ENCODE measurements around the gene COL5A3. TPM values are rescaled to one million over a fixed set of nuclear protein-coding genes. Genes with fewer than 3 reads are reported as not detected.

The COL5A3 gene
- total and polyA plus RNA-seq, 12 donors, result 3.8 to 35.6 (median 10.7) TPM

GRCh38 chr19:10044390-10044789 lies 34.1 kb upstream of the COL5A3 start:
- H3K4me3 ChIP-seq, result no peak overlapping the region
- DNase-seq (no peak), ATAC-seq (no peak)
- TF ChIP-seq CTCF (IDR thresholded peaks at IDR 0.05), result no peak
- intact Hi-C loops (cut with DNase I), result no loop called here
- no peak overlapping the region for H3K27ac ChIP-seq
- peaks cover 0 to 68% (median 42%) of the 10 kb centered on the region in 11 donors for H3K9me3 ChIP-seq
- whole genome bisulfite sequencing, 2 donors, result 85 to 91% methylated on average over 1 of the region's 1 CpG
- peaks cover 0 to 18% (median 9%) of the 10 kb centered on the region in 7 donors for H3K27me3 ChIP-seq
- H3K4me1 ChIP-seq, result no peaks in the 10 kb centered on the region
- no peaks in the 10 kb centered on the region for H3K36me3 ChIP-seq

DNA sequence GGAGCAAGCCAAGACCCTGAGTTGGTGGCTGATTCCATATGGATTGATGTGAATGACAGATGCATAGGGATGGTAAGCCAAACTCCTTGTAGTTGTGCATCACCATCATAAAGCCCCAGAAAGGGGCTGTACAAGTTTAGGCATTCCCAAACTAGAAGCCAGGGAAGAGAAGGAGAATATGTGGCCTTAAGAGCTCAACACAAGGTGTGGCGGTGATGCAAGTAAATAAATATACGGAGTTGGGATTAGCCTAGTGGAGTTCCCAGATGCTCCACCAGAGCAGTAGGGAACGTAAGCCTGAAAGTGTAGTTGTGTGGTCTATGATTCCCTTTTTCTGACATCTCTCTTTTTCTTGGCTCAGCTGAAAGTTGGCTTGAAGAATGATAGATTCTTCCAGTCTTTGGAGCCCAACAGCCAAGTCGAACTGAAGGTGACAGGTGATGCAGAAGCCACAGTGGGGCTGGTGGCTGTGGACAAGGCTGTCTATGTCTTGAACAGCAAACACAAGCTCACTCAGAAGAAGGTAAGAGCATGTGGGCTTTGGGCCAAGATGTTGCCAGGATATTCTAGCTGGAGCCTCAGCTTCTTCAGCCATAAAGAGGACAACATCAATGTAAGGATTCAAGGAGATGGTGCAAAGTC lies 33.1 kb upstream of the COL5A3 start:
- Histone ChIP-seq H3K4me1 (no peaks in the 10 kb centered on the region), H3K27me3 (peaks cover 0 to 27% (median 13%) of the 10 kb centered on the region in 7 donors), H3K27ac (no peak overlapping the region), H3K36me3 (no peaks in the 10 kb centered on the region), H3K9me3 (peaks cover 0 to 70% (median 42%) of the 10 kb centered on the region in 11 donors), H3K4me3 (no peak overlapping the region)
- no peak for DNase-seq
- ATAC-seq, result no peak
- intact Hi-C loops (cut with DNase I), result no loop called here
- 66 to 71% methylated on average over 4 of the region's 4 CpGs for WGBS, 2 donors
- no peak for TF ChIP-seq CTCF (IDR thresholded peaks at IDR 0.05)

- peaks cover 0 to 41% (median 29%) of the 10 kb centered on the region in 7 donors for H3K27me3 ChIP-seq
- TF ChIP-seq CTCF (IDR thresholded peaks at IDR 0.05), result no peak
- H3K27ac ChIP-seq, result no peak overlapping the region
- no peak overlapping the region for H3K4me3 ChIP-seq
- intact Hi-C loops (cut with DNase I), result no loop called here
- no peaks in the 10 kb centered on the region for H3K4me1 ChIP-seq
- H3K9me3 ChIP-seq, result peaks cover 0 to 34% (median 13%) of the 10 kb centered on the region in 11 donors
- ATAC-seq (no peak), DNase-seq (no peak)
- H3K36me3 ChIP-seq, result no peaks in the 10 kb centered on the region
- WGBS, 2 donors, result 60 to 64% methylated on average over 5 of the region's 5 CpGs
Observed at GRCh38 chr19:10037809-10038208, 27.5 kb upstream of the COL5A3 start.

DNA sequence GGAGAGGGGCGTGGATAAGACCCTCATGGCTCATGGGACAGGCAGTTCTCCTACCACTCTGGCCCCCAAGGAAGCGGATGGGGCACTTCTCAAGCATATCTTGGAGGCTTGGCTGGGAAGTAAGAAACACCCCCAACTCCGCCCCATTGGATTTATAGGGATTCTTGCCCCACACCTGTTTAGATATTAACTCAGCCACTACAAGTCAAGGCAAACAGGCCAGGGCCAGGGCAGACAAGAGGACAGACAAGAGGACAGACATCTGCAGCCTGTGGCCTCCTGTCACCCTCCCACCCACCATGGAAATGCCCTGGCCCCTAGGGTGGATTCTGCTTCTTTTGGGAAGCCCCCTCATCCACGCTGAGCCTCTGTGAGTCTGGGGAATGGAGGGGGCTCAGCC lies 27.1 kb upstream of the COL5A3 start:
- H3K9me3 ChIP-seq, result peaks cover 0 to 29% (median 9%) of the 10 kb centered on the region in 11 donors
- H3K4me3 ChIP-seq, result no peak overlapping the region
- no peaks in the 10 kb centered on the region for H3K36me3 ChIP-seq
- peaks cover 0 to 46% (median 33%) of the 10 kb centered on the region in 7 donors for H3K27me3 ChIP-seq
- TF ChIP-seq CTCF (IDR thresholded peaks at IDR 0.05), result no peak
- intact Hi-C loops (cut with DNase I), result no loop called here
- no peaks in the 10 kb centered on the region for H3K4me1 ChIP-seq
- WGBS, 2 donors, result 61 to 73% methylated on average over 4 of the region's 4 CpGs
- DNase-seq, result no peak
- H3K27ac ChIP-seq, result no peak overlapping the region
- no peak for ATAC-seq

All from heart right ventricle (tissue), 16 donors.